Mammary microvascular endothelial cell (primary cell): ENCODE measurements around the gene ZNF626. TPM values are rescaled to one million over a fixed set of nuclear protein-coding genes. Genes with fewer than 3 reads are reported as not detected.

Experiments
- total RNA-seq: library from RNA; depleted of rRNA; stranded (reverse); fragments of >200 nt; gene quantifications from 2 replicates; pipeline ENCODE4 v1.2.3, GENCODE V29; 2015

Gene ZNF626
- 5.6 and 7.1 TPM in 2 replicates for total RNA-seq

GRCh38 chr19:20661150-20661819, at the start of gene ZNF626:
Gene ZNF626 (minus strand): TSS chr19:20661571. CDS start chr19:20661446, 125 bp downstream.

Other genes starting within 250 kb of the ZNF626 start
- 2.8 and 4.5 TPM in 2 replicates for gene ZNF737, start 95.8 kb downstream of the ZNF626 start, total RNA-seq
- 0.80 and 0.84 TPM in 2 replicates for gene ZNF66, start 114.7 kb upstream of the ZNF626 start, total RNA-seq